ENCODE data around the gene SMPDL3B.

- no peak for TF ChIP-seq CTCF (IDR thresholded peaks at IDR 0.05)
- no peak for TF ChIP-seq POLR2A (IDR thresholded peaks at IDR 0.05)
Observed at GRCh38 chr1:27937524-27937836, 2.7 kb downstream of the SMPDL3B start.
